DMS114 treated with DMSO at 0.1 percent for 48 hours (cell line): ENCODE data around the gene ACLY.
"Not testable (repeated sequence)": the region's sequence is repeated elsewhere in the genome, so short reads cannot be mapped to it uniquely, and the experiment has no call there.

Source experiments
- DNase-seq: peaks from one replicate; lab custom pipeline; 2025; ENCODE audit not compliant: unreplicated experiment; lab: John Stamatoyannopoulos, UW

The ACLY gene

DNA sequence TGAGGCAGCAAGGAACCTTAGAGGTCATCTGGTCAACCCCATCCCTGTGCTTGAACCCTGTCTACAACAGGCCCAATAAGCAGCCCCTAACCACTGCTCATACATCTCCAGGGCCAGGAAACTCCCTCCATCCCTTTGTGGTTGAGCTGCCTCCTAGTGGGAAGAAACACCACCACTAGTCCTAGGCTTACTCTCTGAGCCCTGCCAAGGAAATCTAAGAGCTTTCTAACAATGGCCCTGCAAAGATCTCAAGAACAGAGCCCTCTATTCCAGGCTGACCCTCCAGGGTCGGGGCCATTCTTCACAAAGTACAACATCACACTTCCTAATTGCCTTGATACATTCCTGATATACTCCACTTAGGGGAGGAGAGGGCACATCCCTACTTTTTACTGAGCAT is 5.8 kb downstream of the ACLY start:
- DNase-seq, result no peak

DNA sequence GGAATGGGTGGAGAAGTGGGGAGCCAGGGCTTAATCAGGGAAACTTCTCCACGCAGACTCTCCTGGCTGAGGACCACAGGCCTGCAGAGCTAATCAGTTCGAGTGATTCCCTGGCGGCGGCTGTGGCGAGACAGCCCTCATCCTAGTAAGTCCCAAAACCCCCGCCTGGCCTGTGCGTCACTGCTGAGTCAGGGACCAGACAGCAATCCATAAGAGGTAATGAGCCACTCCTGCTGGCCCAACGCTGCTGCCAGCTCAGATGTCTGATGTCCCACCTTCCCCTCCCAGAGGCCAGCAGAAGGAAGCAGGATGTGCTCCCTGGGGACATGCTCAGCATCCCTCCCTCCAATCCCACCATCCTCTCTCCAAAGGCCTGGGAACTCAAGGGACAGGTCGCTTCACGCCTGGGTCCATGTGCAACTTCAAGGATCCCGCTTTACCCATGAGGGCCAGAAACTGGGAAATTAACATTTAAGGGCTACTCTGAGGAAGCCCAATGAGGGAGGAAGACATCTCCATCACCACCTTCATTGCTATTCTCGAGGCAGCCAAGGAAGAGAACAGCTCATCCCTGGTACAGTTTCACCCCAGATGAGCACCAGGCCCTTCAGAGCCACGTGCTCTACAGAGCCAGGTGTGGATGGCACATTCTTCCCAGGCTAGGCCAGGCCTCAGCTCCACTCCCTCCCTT is 7.9 kb downstream of the ACLY start:
- no peak for DNase-seq

DNA sequence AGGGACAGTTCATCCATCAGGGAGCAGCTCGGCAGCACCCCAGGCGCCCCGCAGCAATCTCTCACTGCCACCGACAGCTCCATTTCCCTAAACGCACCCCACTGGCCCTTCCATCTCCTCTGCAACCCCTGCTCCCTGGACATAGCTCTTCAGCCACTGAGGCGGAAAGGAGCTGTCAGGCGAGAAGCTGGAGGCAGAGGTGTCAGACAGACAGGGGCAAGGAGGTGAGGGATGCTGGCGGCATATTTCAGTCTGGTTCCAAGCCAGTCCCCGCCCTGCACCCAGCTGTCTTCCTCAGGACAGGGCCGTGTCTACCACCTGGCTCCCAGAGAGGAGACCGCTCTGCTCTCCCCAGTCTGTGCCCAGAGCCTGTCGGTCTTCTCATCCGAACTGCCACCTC is 9.7 kb downstream of the ACLY start:
- no peak for DNase-seq

DNA sequence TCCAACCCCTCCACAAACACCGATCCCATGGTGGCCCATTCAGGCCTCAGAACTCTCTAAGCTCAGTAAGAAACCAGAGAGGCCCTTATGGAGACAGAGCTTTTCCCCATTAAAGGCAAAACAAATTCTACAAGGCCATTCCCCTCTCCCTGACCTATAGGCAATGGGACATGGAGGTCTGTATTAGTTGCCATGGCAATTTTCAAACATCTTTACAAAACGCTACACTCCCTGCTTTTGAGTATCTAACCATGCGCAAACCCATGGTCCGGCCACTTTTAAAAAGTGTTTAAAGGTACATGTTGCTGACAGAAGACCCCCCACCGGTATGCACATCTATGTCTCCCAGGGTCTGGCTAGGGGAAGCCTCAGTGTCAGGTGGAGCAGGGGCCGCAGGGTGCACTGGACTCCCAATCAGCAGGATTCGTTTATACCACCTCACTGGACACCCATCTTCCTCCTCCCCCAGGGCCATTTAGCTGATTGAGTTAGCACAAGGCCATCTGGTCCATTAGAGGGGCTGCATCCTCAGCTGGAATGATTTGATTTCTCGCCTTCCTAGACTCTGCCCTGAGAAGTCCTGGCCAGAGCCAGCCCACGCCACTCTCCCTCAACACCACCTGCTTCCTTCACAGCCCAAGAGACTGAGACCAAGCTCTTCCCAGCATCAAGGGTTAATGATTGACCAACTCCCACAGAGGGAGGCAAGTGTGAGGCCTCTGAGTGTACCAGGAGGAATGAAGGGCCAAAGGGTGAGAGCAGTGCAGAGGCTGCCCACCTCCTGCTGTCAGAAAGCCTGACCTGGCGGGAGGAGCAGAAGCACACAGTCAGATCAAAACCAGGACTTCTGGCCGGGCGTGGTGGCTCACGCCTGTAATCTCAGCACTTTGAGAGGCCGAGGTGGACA is 10.9 kb downstream of the ACLY start:
- no peak for DNase-seq

DNA sequence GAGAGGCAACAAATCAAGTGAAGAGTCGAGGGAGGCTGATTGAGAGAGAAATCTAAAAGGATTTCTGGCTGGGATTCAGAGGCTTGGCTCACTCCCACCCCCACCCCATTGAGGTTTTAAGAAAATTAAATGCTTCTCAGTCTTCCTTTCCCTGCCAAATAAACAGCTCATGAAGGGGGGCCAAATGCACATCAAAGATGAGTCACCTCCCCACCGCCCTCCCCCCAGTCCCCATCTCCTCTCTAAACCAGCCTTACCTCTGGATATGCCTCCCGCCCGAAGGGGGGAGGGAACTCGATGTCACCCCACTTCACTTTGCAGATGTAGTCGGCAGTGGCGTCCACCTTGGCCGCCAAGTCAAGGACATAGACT is 11.6 kb downstream of the ACLY start:
- no peak for DNase-seq

DNA sequence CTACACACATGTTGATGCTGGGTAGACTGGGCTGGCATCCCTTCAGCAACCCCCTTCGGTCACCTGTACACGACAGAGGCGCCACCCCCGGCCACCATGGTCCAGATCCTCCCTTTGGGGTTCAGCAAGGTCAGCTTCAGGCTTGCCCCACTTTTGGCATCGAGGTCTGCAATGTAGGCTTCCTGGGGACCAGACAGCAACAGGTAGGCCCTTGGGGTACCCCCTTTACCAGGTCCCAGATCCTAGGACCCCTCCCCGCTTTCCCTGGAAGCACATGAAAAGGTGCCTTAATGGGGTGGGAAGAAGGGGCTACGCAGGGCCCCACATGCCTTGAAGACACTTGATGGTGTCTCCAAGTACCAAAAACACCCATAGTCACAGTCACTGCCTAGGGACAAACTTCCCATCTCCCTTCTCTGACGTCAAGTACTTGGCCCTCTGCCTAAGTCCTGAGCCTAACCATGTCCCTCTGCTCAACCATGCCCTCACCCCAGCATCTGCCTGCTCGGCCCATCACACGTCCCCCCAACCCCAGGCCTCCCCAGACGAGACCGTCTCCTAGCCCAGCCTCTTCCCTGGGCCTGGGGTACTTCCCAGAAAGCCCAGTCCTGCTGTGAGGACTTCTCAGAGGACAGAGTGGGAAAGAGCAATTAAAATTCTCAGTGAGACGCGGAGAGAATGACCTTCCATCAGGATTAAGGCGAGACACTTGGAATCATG is 12.1 kb downstream of the ACLY start:
- no peak for DNase-seq

DNA sequence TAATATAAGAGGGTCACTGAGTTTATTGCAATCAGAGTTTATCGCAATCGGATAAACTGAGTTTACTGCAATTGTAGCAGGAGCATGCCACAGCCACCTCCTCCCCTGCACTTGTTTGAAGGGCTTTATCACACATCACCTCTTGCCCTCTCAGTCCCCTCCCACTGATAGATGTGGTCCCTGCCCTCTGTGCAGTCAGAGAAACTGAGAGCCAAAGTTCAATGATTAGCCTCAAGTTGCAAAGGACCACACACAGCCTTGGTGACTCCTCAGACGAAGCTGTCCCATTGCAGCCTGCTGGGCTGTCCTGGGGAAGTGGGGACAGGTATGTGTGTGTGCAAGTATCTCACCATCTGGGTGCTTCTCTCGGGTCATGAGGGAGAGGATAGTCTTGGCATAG is 13.6 kb downstream of the ACLY start:
- no peak for DNase-seq

DNA sequence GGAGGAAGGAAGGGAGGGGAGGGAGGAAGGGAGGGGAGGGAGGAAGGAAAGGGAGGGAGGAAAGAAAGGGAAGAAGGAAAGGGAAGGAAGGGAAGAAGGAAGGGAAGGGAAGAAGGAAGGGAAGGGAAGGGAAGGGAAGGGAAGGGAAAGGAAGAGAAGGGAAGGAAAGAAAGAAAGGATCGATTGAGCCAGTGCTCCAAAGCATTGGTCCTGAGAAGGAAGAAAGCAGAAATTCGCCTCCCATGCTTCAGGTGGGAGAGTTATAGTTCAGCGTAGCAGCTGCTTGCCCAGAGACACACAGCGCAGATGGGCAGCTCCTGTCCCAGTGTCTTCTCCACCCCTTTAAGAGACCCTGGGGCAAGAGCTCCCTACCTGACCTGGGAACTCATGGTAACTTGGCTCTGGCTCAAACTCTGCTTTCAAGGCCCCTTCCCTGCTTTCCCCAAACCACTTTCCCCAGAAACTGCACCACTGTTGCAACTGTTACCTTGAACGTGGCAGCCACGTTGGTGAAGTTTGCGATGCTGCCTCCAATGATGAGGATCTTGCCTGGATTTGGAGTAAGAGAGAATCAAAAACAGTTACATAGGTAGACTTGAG is 14.4 kb downstream of the ACLY start:
- no peak for DNase-seq

DNA sequence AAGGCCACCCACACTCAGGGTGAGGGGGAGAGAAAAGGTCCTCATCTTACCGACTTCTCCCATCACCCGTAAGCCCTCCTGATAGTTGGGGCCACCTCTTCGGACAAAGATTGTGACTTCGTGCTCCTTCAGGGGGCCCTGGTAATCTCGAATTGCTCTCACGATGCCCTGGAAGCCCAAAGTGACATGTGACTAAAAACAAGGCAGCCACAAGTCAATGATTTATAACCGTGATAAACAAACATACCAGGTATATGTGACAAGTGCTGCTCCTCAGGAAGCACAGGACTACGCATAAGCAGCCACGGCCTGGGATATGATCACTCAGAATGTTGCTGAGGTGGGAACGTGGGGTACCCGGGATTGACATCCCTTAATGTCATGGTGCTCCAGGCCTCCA is 17.1 kb downstream of the ACLY start:
- DNase-seq, result no peak

DNA sequence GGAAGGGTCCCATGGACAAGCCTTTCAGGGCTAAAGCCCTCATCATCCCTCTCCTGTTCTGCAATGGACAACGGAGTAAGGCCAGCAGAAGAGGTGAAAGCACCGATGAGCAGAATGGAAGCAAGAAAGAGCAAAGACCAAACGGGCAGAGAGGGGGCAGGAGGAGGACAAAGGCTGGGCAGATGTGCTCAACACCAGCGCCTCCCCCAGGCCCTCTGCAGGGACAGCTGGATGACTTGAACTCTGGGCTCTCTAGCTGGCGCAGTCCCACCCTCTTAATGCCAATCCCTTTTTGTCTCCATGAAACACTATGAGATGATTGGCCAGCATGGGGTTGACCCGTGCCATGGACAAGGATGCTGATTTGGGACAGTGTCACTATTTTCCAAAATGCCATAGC is 22.0 kb downstream of the ACLY start:
- DNase-seq, result no peak

DNA sequence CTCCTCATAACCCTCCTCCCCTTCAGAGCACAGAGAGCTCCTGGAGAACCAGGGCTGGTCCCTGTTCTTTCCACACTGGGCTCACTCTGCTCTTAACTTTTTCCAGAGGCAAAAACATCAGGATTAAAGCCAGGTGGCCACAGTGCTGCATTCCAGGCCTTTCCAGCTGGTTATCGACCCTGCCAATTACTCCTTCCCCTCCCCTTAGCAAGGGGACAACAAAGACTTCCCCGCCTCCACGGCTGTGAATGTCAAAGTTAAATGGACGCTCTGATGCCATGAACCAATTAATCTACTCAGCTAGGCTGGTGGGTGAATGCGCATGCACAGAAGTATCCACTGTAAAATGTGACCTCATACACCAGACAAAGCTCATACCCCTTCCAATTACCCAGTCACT is 23.1 kb downstream of the ACLY start:
- DNase-seq, result no peak

DNA sequence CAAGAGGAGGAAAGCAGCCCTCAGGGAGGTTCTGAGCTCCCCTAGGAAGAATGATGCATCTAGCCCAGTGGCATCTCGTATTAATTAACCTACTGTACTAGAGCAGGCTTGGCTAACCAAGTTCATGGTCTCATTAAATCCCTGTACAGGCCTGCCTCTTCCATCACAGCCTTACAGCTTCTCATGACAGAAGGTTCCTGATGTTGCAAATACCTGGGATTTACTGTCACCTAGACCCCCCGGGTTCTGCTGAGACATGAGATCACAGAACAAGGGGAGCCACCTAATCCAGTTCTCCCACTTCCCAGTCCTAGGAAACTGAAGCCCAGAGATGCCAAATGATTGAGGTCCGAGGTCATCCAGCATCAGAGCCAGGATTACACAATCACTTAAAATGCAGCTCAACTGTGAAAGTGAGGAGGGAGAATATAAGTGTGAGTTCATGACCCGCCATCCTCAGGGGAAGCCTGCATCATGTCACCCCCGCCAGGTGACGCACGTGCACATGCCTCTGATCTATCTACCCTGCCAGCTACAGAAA is 23.9 kb downstream of the ACLY start:
- DNase-seq, result no peak

DNA sequence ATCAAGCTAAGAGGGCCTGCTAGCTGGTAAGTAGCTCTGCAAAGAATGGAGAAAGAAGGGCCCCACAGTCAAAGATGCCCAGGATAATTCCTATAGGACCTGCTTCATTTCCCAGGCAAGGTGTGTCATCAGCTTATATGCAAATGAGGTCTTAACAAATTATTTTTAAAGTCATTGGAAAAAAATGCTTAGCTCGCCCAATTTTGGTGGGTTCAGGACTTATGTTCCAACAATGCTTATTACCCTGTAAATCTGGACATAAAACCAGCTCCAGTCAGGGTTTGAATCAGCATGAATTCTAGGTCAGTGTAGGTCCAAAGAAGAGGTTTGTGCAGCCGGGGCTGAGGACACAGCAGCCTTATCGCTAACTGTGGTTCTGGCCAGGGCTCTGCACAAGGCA is 25.4 kb downstream of the ACLY start:
- no peak for DNase-seq

DNA sequence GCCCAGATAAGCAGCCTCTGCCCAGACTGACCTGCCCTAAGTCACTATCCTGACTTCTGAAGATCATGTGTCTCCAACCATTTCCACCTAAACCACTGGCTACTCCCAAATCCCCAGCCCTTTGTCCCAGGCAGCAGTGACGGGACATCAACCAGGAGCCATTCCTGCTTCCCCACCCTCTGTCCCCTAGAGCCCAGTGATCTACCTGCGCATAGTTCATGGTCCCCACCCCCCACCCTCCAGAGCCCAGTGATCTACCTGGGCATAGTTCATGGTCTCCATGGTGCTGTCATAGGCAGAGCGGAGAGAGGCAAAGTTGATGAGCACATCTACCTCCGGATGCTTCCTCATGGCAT is 26.8 kb downstream of the ACLY start:
- no peak for DNase-seq

DNA sequence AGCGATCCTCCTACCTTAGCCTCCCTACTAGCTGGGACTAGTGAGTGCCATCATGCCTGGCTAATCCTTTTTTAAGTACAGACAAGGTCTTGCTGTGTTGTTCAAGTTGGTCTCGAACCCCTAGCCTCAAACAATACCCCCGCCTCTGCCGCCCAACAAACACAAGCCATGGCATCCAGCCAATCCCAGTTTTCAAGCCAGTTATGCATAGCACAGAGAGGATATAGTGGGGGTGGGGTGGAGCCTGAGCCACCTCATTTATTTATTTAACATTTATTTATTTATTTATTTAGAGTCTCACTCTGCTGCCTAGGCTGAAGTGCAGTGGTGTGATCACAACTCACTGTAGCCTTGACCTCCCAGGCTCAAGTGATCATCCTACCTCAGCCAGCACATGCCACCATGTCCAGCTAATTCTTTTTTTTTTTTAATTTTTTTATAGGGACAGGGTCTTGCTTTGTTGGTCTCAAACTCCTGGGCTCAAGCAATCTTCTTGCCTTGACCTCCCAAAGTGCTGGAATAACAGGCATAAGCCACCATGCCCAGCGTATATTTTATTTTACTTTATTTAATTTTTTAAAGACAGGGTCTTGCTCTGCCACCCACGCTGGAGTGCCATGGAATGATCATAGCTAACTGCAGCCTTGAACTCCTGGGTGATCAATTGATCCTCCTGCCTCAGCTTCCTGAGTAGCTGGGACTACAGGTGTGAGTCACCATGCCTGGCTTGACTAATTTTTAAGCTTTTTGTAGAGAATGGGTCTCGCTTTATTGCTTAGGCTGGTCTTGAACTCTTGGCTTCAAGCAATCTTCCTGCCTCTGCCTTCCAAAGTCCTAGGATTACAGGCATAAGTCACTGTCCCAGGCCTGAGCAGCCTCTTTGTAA is 27.4 kb downstream of the ACLY start:
- DNase-seq, result no peak

DNA sequence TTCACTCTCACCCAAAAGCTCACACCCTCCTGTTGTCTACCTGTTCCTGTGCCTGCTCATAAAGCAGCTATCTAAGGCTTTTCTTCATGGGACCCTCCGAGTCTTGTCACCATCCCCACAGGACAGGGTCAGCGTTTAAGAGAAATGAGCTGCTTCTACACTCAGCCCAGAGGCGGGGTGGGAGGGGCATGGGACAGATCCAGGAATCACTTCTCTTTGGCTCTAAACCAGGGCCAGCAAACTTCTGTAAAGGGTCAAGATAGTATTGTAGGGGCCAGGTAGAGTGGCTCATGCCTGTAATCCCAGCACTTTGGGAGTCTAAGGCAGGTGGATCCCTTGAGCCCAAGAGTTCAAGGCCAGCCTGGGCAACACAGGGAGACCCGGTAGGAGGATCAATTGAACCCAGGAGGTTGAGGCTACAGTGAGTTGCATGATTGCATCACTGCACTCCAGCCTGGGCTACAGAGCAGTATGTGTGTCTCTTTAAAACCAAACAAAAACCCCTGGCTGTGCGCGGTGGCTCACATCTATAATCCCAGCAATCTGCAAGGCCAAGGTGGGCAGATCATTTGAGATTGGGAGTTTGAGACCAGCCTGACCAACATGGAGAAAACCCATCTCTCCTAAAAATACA is 30.3 kb downstream of the ACLY start:
- no peak for DNase-seq

DNA sequence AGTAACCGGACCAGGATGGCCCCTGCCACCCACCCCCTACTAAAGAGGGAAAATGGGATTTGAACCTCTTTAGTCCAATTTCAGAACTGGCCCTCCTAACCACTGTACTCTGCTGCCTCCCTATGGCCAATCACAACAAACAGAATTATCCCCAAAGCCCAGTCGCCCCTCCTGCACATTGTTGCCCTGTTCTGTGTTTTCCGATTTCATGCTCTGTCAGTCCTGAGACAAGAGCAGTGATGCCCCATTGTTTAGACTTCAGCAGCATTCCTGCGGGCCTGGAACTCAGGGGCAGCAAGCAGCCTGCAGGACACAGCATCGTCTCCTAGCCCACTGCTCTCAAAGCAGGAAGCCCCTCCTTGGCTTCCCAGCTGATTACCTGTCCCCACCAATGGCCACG is 33.0 kb downstream of the ACLY start:
- DNase-seq, result peak; percentile 19

DNA sequence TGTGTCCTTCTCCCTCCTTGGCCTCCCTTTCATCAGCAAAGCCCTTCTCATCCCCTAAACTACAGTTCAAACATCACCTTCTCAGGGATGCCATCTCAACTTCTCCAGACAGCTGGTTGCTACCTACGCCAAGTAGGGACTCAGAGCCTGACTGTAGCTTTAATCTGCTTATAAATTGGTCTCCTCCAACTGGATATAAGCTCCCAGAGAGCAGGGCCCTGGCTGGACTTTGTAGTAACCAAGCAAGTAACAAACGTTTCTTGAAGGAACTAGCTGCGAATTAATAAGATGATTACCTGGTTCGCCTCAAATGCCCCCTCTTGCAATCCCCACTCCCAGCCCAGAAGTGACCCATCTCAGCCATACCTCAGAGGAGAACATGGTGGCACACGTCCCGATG is 36.0 kb downstream of the ACLY start:
- DNase-seq, result no peak

DNA sequence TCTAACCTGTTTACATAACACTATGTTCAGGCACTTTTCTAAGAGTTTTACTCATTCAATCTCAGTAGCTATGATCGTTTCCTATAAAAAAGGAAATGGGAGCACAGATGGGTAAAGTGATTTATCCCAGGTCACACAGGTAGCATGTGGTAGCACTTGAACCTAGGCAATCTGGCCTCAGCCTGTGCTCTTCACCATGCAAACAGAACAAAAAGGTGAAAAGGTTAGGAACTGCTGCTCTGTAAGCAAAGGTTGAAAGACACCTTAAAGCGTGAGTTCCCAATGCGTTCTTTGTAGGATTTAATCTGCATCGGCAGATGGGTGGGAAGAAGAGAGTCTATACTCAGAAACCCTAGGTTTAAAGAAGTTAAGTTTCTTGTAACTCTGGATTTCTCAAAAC is 38.6 kb downstream of the ACLY start:
- no peak for DNase-seq

DNA sequence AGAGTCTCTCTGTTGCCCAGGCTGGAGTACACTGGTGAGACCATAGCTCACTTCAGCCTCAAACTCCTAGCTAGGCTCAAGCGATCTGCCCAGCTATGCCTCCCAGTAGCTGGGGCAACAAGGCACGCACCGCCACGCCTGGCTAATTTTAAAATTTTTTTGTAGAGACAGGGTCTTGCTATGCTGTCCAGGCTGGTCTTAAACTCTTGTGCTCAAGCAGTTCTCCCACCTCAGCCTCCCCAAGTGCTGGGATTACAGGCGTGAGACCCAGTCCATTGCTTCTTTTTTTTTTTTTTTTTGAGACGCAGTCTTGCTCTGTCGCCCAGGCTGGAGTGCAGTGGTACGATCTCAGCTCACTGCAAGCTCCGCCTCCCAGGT is 44.5 kb downstream of the ACLY start:
- not testable (repeated sequence) for DNase-seq
